ENCODE results near the gene SNAPC1. TPM values are rescaled to one million over a fixed set of nuclear protein-coding genes. Genes with fewer than 3 reads are reported as not detected.
A peak's percentile ranks its signal among the peaks of the same experiment; 100 is the strongest.

Gene SNAPC1
- total RNA-seq, 1 donor from 2014 or later: 2.7 TPM

- intact Hi-C loops (cut with DNase I): loop anchor here (1.0 to 10.0 kb wide), 2 partner anchors 376 to 553 kb away; partner anchors contain the start of gene TMEM30B
- Histone ChIP-seq H3K9me3 (no peaks in the 10 kb centered on the region), H3K4me3 (no peak overlapping the region), H3K36me3 (no peaks in the 10 kb centered on the region), H3K27ac (no peak overlapping the region), H3K4me1 (no peaks in the 10 kb centered on the region), H3K27me3 (no peaks in the 10 kb centered on the region)
- TF ChIP-seq CTCF (IDR thresholded peaks at IDR 0.05): peak; percentile 83 to 96 (median 90)
- peak; percentile 14 to 84 for DNase-seq (ENCODE audit: low spot score in 2 of 2)
These were observed 75.4 kb downstream of the SNAPC1 start for GRCh38 chr14:61837336-61838229.

GRCh38 chr14:61838661-61839245 is 76.5 kb downstream of the SNAPC1 start:
- Histone ChIP-seq H3K4me1 (no peaks in the 10 kb centered on the region), H3K27me3 (no peaks in the 10 kb centered on the region), H3K27ac (no peak overlapping the region), H3K4me3 (no peak overlapping the region), H3K9me3 (no peaks in the 10 kb centered on the region), H3K36me3 (no peaks in the 10 kb centered on the region)
- no peak for TF ChIP-seq CTCF (IDR thresholded peaks at IDR 0.05)
- intact Hi-C loops (cut with DNase I): loop anchor here (10.0 kb wide), 1 partner anchor 554 kb away; the partner anchor contains the start of gene TMEM30B
- no peak for DNase-seq (ENCODE audit: low spot score in 2 of 2)

DNA sequence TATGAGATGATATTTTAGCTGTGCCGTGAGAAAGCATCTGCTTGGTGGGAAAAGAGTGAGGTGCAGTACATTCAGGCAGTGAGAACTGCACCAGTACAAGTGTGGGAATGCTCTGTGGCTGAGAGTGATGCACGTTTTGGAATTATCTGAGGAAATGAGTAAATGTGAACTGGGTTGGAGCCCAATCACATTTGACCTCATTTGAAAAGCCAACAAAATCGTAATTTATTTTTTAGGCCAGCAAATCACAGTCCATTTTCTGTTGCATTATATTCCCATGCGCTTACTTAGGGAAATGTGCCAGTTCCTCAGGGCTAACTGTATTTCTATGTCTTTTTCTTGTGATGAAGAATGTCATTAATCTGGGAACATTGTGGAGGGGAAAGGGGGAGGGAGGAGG is 77.3 kb downstream of the SNAPC1 start:
- Histone ChIP-seq H3K4me3 (no peak overlapping the region), H3K27me3 (no peaks in the 10 kb centered on the region), H3K36me3 (no peaks in the 10 kb centered on the region), H3K9me3 (no peaks in the 10 kb centered on the region), H3K4me1 (no peaks in the 10 kb centered on the region), H3K27ac (no peak overlapping the region)
- intact Hi-C loops (cut with DNase I): loop anchor here (10.0 kb wide), 1 partner anchor 555 kb away; the partner anchor contains the start of gene TMEM30B
- no peak for DNase-seq (ENCODE audit: low spot score in 2 of 2)
- no peak for TF ChIP-seq CTCF (IDR thresholded peaks at IDR 0.05)

- Histone ChIP-seq H3K27me3 (no peaks in the 10 kb centered on the region), H3K27ac (no peak overlapping the region), H3K4me3 (no peak overlapping the region), H3K4me1 (no peaks in the 10 kb centered on the region), H3K9me3 (no peaks in the 10 kb centered on the region), H3K36me3 (no peaks in the 10 kb centered on the region)
- intact Hi-C loops (cut with DNase I): no loop called here
- TF ChIP-seq CTCF (IDR thresholded peaks at IDR 0.05): no peak
- DNase-seq (ENCODE audit: low spot score in 2 of 2): no peak
These were observed 78.9 kb downstream of the SNAPC1 start for GRCh38 chr14:61841145-61841544.

Other genes starting within 250 kb of the SNAPC1 start
- 87.0 TPM for gene HIF1A, start 66.9 kb upstream of the SNAPC1 start, total RNA-seq
- gene SYT16, start 50.3 kb downstream of the SNAPC1 start, total RNA-seq: not detected